ENCODE data around the gene MT1M. TPM values are rescaled to one million over a fixed set of nuclear protein-coding genes. Genes with fewer than 3 reads are reported as not detected.
A peak's percentile ranks its signal among the peaks of the same experiment; 100 is the strongest.

MT1M gene
- total RNA-seq, 1 experiment from 2014 or later = 1.8 TPM

- DNase-seq (ENCODE audit: low read depth, low spot score) (no peak), ATAC-seq (no peak)
- Histone ChIP-seq H3K4me3 (ENCODE audit: low read depth in 2 of 2, low read length in 2 of 2) (peak overlapping the region; percentile 18 to 22; a peak in 3 of 4 replicates), H3K27ac (ENCODE audit: low read length) (peak overlapping the region; percentile 39; the same call in 1 of the 2 replicates), H3K27me3 (ENCODE audit: control insufficient read depth, insufficient read depth, low read length) (no peaks in the 10 kb centered on the region), H3K9me3 (ENCODE audit: control insufficient read depth, insufficient read depth, low read depth, low read length) (no peaks in the 10 kb centered on the region), H3K36me3 (ENCODE audit: control insufficient read depth, insufficient read depth, low read length) (no peaks in the 10 kb centered on the region), H3K4me1 (ENCODE audit: control insufficient read depth, insufficient read depth, low read length) (peaks cover 13% of the 10 kb centered on the region)
- in situ Hi-C loops (cut with HindIII; ENCODE audit: low pct_unique_long_range_greater_than_20kb, low sequenced_read_pairs) = no loop called here
- POLR2A ChIA-PET = no interaction called here
- CTCF ChIA-PET = no interaction called here
- no TSS peak for BruUV-seq (replicated peaks)
- TF ChIP-seq REST (IDR thresholded peaks at IDR 0.05; ENCODE audit: insufficient read depth in 1 of 2, low read depth in 2 of 2, low read length in 1 of 2) = no peak
- no peak for TF ChIP-seq SIN3A (IDR thresholded peaks at IDR 0.05; ENCODE audit: borderline replicate concordance, insufficient read depth, low read depth, low read length)
- TF ChIP-seq TCF7L2 (IDR thresholded peaks at IDR 0.05; ENCODE audit: low read depth, low read length) = no peak
- TF ChIP-seq POLR2AphosphoS5 (IDR thresholded peaks at IDR 0.05; ENCODE audit: low read depth, low read length) = no peak
- intact Hi-C loops (cut with micrococcal nuclease; ENCODE audit: unreplicated experiment) = no loop called here
Observed at GRCh38 chr16:56631832-56632155, 665 bp upstream of the MT1M start.

GRCh38 chr16:56632848-56633365 lies 448 bp downstream of the MT1M start:
- ChIA-PET CTCF (no interaction called here), POLR2A (no interaction called here)
- no peak for ATAC-seq
- H3K4me3 ChIP-seq (ENCODE audit: low read depth in 2 of 2, low read length in 2 of 2) = peak overlapping the region in 1 of 2 experiments; percentile 22; a peak in 1 of 4 replicates
- DNase-seq (ENCODE audit: low read depth, low spot score) = no peak
- TF ChIP-seq REST (IDR thresholded peaks at IDR 0.05; ENCODE audit: insufficient read depth in 1 of 2, low read depth in 2 of 2, low read length in 1 of 2) (no peak), TCF7L2 (IDR thresholded peaks at IDR 0.05; ENCODE audit: low read depth, low read length) (no peak), POLR2AphosphoS5 (IDR thresholded peaks at IDR 0.05; ENCODE audit: low read depth, low read length) (no peak), CTCF (IDR thresholded peaks at IDR 0.05) (no peak)
- no peaks in the 10 kb centered on the region for H3K36me3 ChIP-seq (ENCODE audit: control insufficient read depth, insufficient read depth, low read length)
- H3K27ac ChIP-seq (ENCODE audit: low read length) = no peak overlapping the region
- in situ Hi-C loops (cut with HindIII; ENCODE audit: low pct_unique_long_range_greater_than_20kb, low sequenced_read_pairs) = no loop called here
- intact Hi-C loops (cut with micrococcal nuclease; ENCODE audit: unreplicated experiment) = no loop called here
- no peaks in the 10 kb centered on the region for H3K27me3 ChIP-seq (ENCODE audit: control insufficient read depth, insufficient read depth, low read length)
- BruUV-seq (replicated peaks) = no TSS peak
- H3K4me1 ChIP-seq (ENCODE audit: control insufficient read depth, insufficient read depth, low read length) = peaks cover 16% of the 10 kb centered on the region
- H3K9me3 ChIP-seq (ENCODE audit: control insufficient read depth, insufficient read depth, low read depth, low read length) = no peaks in the 10 kb centered on the region

Measured in Panc1 (cell line).